HEK293T (cell line): ENCODE results near the gene MOGAT2.

Experiments used
- CTCF ChIA-PET: fragments of 350-600 bp; formaldehyde crosslinking; extraction: SDS; loops from one replicate; lab custom pipeline; 2021; ENCODE audit warnings: antibody characterized with exemption, inconsistent platforms; lab: Yijun Ruan, JAX
- POLR2A ChIA-PET: fragments of 350-600 bp; formaldehyde crosslinking; extraction: SDS; loops from one replicate; lab custom pipeline; 2020; ENCODE audit warnings: antibody characterized with exemption, inconsistent platforms; lab: Yijun Ruan, JAX
- DNase-seq: peaks from one replicate; pipeline ENCODE4 v3.0.0; 2012; ENCODE audit warnings: mixed read lengths; ENCODE audit errors: extremely low spot score
- ARNT ChIP-seq: fragments of 450-650 bp; IDR thresholded peaks from 2 replicates; pipeline ENCODE4 v1.6.1; 2017; ENCODE audit warnings: mild to moderate bottlenecking
- BHLHE40 ChIP-seq: fragments of 450-650 bp; IDR thresholded peaks from 2 replicates; pipeline ENCODE4 v1.6.1; 2016; ENCODE audit warnings: mild to moderate bottlenecking, moderate library complexity, borderline replicate concordance
- CTBP1 ChIP-seq: fragments of 450-650 bp; IDR thresholded peaks from 2 replicates; pipeline ENCODE4 v1.6.1; 2016; ENCODE audit warnings: borderline replicate concordance
- ELF4 ChIP-seq: fragments of 450-650 bp; IDR thresholded peaks from 2 replicates; pipeline ENCODE4 v1.6.1; 2017; ENCODE audit warnings: antibody characterized with exemption
- FOXA1 ChIP-seq: fragments of 450-650 bp; IDR thresholded peaks from 2 replicates; pipeline ENCODE4 v1.6.1; 2016; ENCODE audit warnings: mild to moderate bottlenecking
- FOXK2 ChIP-seq: fragments of 450-650 bp; IDR thresholded peaks from 2 replicates; pipeline ENCODE4 v1.6.1; 2016; ENCODE audit warnings: mild to moderate bottlenecking
- FOXM1 ChIP-seq: fragments of 450-650 bp; IDR thresholded peaks from 2 replicates; pipeline ENCODE4 v1.6.1; 2017; ENCODE audit warnings: mild to moderate bottlenecking, borderline replicate concordance
- HDGF ChIP-seq: fragments of 450-650 bp; IDR thresholded peaks from 2 replicates; pipeline ENCODE4 v1.6.1; 2017; ENCODE audit warnings: antibody characterized with exemption, borderline replicate concordance
- L3MBTL2 ChIP-seq: fragments of 450-650 bp; conservative IDR thresholded peaks from 2 replicates; pipeline ENCODE4 v1.6.1; 2016; ENCODE audit warnings: mild to moderate bottlenecking
- LEF1 ChIP-seq: fragments of 450-650 bp; IDR thresholded peaks from 2 replicates; pipeline ENCODE4 v1.6.1; 2017; ENCODE audit warnings: mild to moderate bottlenecking, borderline replicate concordance
- NFRKB ChIP-seq: fragments of 450-650 bp; IDR thresholded peaks from 2 replicates; pipeline ENCODE4 v1.6.1; 2016; ENCODE audit warnings: mild to moderate bottlenecking, moderate library complexity
- PKNOX1 ChIP-seq: fragments of 450-650 bp; IDR thresholded peaks from 2 replicates; pipeline ENCODE4 v1.6.1; 2016
- SP1 ChIP-seq: fragments of 450-650 bp; IDR thresholded peaks from 2 replicates; pipeline ENCODE4 v1.6.1; 2017
- SUZ12 ChIP-seq: fragments of 450-650 bp; IDR thresholded peaks from 2 replicates; pipeline ENCODE4 v1.6.1; 2016; ENCODE audit warnings: mild to moderate bottlenecking
- TARDBP ChIP-seq: fragments of 450-650 bp; IDR thresholded peaks from 2 replicates; pipeline ENCODE4 v1.6.1; 2016
- ZNF384 ChIP-seq: fragments of 450-650 bp; IDR thresholded peaks from 2 replicates; pipeline ENCODE4 v1.6.1; 2016

Gene MOGAT2

DNA sequence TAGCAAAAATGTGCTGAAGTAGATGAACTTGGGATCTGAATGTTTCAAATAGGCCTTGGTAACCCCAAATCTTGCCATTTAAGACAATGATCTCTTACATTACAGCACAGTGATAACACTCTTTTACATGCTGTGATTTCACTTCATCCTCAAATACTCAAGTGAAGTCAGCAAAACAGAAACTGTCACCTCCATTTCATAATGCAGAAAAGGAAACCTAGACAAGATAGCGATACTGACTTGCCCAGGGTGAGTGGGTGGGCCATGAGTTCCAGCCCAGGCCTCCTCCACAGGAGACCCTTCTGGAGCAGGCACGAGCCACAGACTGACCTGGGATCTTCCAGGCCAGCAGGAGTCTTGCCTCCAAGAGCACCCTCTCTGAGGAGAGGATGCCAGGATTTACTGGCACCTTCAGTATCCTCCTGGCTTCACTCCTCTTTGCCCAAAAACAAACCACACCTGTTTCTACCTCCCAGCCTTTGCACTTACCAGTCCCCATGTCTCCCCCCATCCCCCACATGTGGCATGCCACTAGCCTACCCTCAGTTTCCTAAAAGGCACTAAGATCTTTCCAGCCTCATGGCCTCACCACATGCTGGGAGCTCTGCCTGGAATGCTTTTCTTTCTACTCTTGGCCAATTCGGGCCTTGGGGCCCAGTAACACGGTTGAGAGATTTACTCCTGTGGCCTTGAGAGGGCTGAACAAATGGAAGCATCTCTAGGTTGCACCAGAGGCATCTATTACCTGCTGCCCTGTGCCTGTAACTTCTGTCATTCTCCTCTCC is 49.0 kb downstream of the MOGAT2 start:
- POLR2A ChIA-PET = no interaction called here
- no peak for DNase-seq
- CTCF ChIA-PET = interaction anchor here (0.6 kb wide), 1 partner anchor 355 kb away, joined by 3 read pairs; no protein-coding TSS in a partner anchor
- TF ChIP-seq FOXA1 = no peak
- no peak for TF ChIP-seq L3MBTL2
- TF ChIP-seq ZNF384 = no peak
- TF ChIP-seq NFRKB = no peak
- no peak for TF ChIP-seq SP1
- no peak for TF ChIP-seq CTBP1
- no peak for TF ChIP-seq ARNT

DNA sequence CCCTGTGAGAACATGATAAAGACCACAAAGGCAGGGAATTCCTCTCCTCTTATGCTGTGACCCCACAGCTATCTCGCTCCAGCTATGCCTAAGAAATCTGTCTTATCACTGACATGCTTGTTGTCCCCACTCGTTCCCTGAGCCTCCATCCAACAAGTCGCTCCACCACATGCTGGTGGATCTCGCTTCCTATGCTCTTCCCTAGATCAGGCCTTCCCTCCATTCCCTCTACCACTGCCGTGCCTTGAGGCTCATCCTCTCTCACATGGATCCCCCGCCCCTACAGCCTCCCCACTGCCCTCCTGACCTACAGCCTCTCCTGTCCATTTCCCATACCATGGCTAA is 49.6 kb downstream of the MOGAT2 start:
- TF ChIP-seq FOXK2 = no peak
- no peak for TF ChIP-seq PKNOX1
- no peak for TF ChIP-seq CTBP1
- TF ChIP-seq ELF4 = no peak
- no peak for TF ChIP-seq L3MBTL2
- no peak for TF ChIP-seq HDGF
- TF ChIP-seq SUZ12 = no peak
- TF ChIP-seq FOXM1 = no peak
- TF ChIP-seq ZNF384 = no peak
- no peak for TF ChIP-seq LEF1
- TF ChIP-seq TARDBP = no peak
- TF ChIP-seq FOXA1 = no peak
- TF ChIP-seq NFRKB = no peak
- TF ChIP-seq SP1 = no peak
- no peak for TF ChIP-seq ARNT
- no peak for TF ChIP-seq BHLHE40
- no peak for DNase-seq
- ChIA-PET CTCF (interaction anchor here (0.6 kb wide), 1 partner anchor 354 kb away, joined by 3 read pairs; no protein-coding TSS in a partner anchor), POLR2A (no interaction called here)

DNA sequence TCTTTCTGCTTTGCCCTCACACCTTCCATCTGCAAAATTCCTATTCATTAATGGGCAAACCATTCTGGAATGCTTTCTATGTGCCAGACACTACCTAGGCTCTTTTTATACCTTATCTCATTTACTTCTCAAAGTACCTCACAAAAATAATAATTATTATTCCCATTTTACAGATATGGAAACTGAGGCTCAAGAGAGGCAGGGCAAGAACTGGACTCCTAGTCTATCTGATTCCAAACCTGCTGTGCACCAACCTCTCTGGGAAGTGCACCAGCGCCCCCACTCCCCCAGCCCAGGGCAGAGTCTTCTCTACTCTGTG is 50.1 kb downstream of the MOGAT2 start:
- no peak for TF ChIP-seq PKNOX1
- no peak for TF ChIP-seq HDGF
- no peak for TF ChIP-seq FOXK2
- no peak for TF ChIP-seq ELF4
- TF ChIP-seq TARDBP = no peak
- TF ChIP-seq LEF1 = no peak
- no peak for TF ChIP-seq SP1
- TF ChIP-seq ZNF384 = no peak
- no peak for TF ChIP-seq FOXA1
- TF ChIP-seq ARNT = no peak
- no peak for TF ChIP-seq SUZ12
- ChIA-PET POLR2A (no interaction called here), CTCF (no interaction called here)
- no peak for DNase-seq

- TF ChIP-seq TARDBP (no peak), L3MBTL2 (peak; percentile 99), FOXA1 (no peak), PKNOX1 (0 out of 2 replicates have a peak, but pooled peaks have one; percentile 12), BHLHE40 (peak; percentile 90), SUZ12 (no peak), ARNT (peak; percentile 62), ZNF384 (no peak), CTBP1 (no peak; the same call in 1 of the 2 replicates), SP1 (no peak), FOXM1 (peak; percentile 86), LEF1 (peak; percentile 80; the same call in 1 of the 2 replicates), HDGF (0 out of 2 replicates have a peak, but pooled peaks have one; percentile 40), NFRKB (no peak)
- ChIA-PET POLR2A (no interaction called here), CTCF (interaction anchor here (0.7 kb wide), 1 partner anchor 9 kb away, joined by 4 read pairs; no protein-coding TSS in a partner anchor)
- peak; percentile 91 for DNase-seq
Measured at GRCh38 chr11:75768112-75768908, 50.7 kb downstream of the MOGAT2 start, which contains the start of gene DGAT2. TSS of gene DGAT2 (plus strand) at chr11:75768778. CDS start at chr11:75768992, 214 bp downstream.

GRCh38 chr11:75768909-75769771 is 51.5 kb downstream of the MOGAT2 start:
- CTCF ChIA-PET = interaction anchor here (0.6 to 0.7 kb wide), 2 partner anchors 8 to 33 kb away, joined by 3 to 4 read pairs; no protein-coding TSS in a partner anchor
- DNase-seq = no peak
- POLR2A ChIA-PET = no interaction called here

More at GRCh38 chr11:75768909-75769771, 51.5 kb downstream of the MOGAT2 start:
- no peak for TF ChIP-seq ZNF384
- no peak for TF ChIP-seq FOXK2
- TF ChIP-seq SUZ12 = no peak
- TF ChIP-seq FOXM1 = no peak
- TF ChIP-seq SP1 = no peak
- TF ChIP-seq ELF4 = no peak
- no peak for TF ChIP-seq NFRKB
- TF ChIP-seq ARNT = no peak
- no peak for TF ChIP-seq FOXA1
- no peak for TF ChIP-seq L3MBTL2
- no peak for TF ChIP-seq TARDBP
- TF ChIP-seq CTBP1 = no peak
- no peak for TF ChIP-seq BHLHE40
- TF ChIP-seq HDGF = no peak
- no peak for TF ChIP-seq LEF1
- no peak for TF ChIP-seq PKNOX1
